Kidney (tissue), 14 donors: ENCODE data around the gene S100A8. TPM values are rescaled to one million over a fixed set of nuclear protein-coding genes. Genes with fewer than 3 reads are reported as not detected.
A peak's percentile ranks its signal among the peaks of the same experiment; 100 is the strongest.

Experiments
- DNase-seq, 5 donors: peaks; one replicate each; pipeline ENCODE4 v3.0.0-alpha.2; 2013 to 2020
- FAIRE-seq: peaks from 2 replicates; lab custom pipeline; 2012; peaks lifted over from hg19 to GRCh38; lab: Jason Lieb, UNC
- H3K27ac ChIP-seq, 2 donors: one replicate each; pipeline ENCODE4 v1.7.0; 2013; ENCODE audit warnings: low read depth in 2 of 2, low read length in 2 of 2, inconsistent platforms in 1 of 2
- H3K27me3 ChIP-seq: one replicate; pipeline ENCODE4 v1.7.1; 2013; ENCODE audit warnings: low read length, inconsistent platforms; ENCODE audit not compliant: control insufficient read depth, insufficient read depth
- H3K36me3 ChIP-seq, 3 donors: one replicate each; pipeline versions ENCODE4 v1.7.0 to v1.7.1; 2013; ENCODE audit warnings: low read length in 3 of 3, control low read depth in 1 of 3, inconsistent platforms in 1 of 3; ENCODE audit not compliant: insufficient read depth in 3 of 3, control insufficient read depth in 2 of 3
- H3K4me1 ChIP-seq, 3 donors: one replicate each; pipeline versions ENCODE4 v1.7.0 to v1.7.1; 2013; ENCODE audit warnings: low read length in 3 of 3, inconsistent platforms in 1 of 3, low read depth in 1 of 3; ENCODE audit not compliant: control insufficient read depth in 2 of 3, insufficient read depth in 2 of 3
- H3K4me3 ChIP-seq, 3 donors: one replicate each; pipeline versions ENCODE4 v1.7.0 to v1.8.1; 2013; ENCODE audit warnings: low read length in 3 of 3, control low read depth in 1 of 3, inconsistent platforms in 1 of 3
- H3K9ac ChIP-seq, 3 donors: one replicate each; pipeline versions ENCODE4 v1.7.0 to v1.7.1; 2013; ENCODE audit warnings: low read length in 3 of 3, control low read depth in 1 of 3, inconsistent platforms in 1 of 3
- H3K9me3 ChIP-seq, 3 donors: one replicate each; pipeline versions ENCODE4 v1.7.0 to v1.7.1; 2013; ENCODE audit warnings: low read length in 3 of 3, control low read depth in 1 of 3, inconsistent platforms in 1 of 3; ENCODE audit not compliant: control insufficient read depth in 2 of 3, insufficient read depth in 1 of 3
- CTCF ChIP-seq: IDR thresholded peaks from 3 replicates; pipeline ENCODE4 v1.5.1; 2012; ENCODE audit warnings: mild to moderate bottlenecking, moderate library complexity, borderline replicate concordance; ENCODE audit not compliant: insufficient read depth; ENCODE audit errors: extremely low read depth
- intact Hi-C: fragments of 100-400 bp; cut with DNase I; formaldehyde crosslinking; loops from one replicate; pipeline ENCODE4 v1.11.1; 2022
- polyA plus RNA-seq: library from polyadenylated mRNA; stranded (reverse); fragments of 350-450 nt; fragmentation: Illumina TruSeq; extraction: RNeasy Lipid Tissue Mini Kit (QIAGEN cat#74804); gene quantifications from one replicate; pipeline ENCODE4 v1.2.3, GENCODE V29; 2014; ENCODE audit warnings: low read depth, low replicate concordance; ENCODE audit not compliant: insufficient read depth
- total RNA-seq: library from RNA; stranded (reverse); fragmentation: NEBNext Ultra II Directional; extraction: Animal tissue kit (Norgen Biotek cat#: 25700); gene quantifications from one replicate; pipeline ENCODE4 v1.2.1, GENCODE V29; 2021
- donor health status: control.
- donor health status: control.
- donor health status: control.
- donor health status: control.
- donor health status: control.
- donor health status: DM: yes; HTN: yes; CAD: no.
- donor health status: Normal renal cell carcinoma (clear cell type).

The S100A8 gene
- total and polyA plus RNA-seq, 2 donors from 2014 or later, result 17.5 to 60.9 TPM

- intact Hi-C loops, result loop anchor here (10.0 kb wide), 1 partner anchor 141 kb away; no protein-coding TSS in a partner anchor
- H3K9me3 ChIP-seq, result no peaks in the 10 kb centered on the region
- no peak for FAIRE-seq
- H3K4me3 ChIP-seq, result no peak overlapping the region
- no peaks in the 10 kb centered on the region for H3K27me3 ChIP-seq
- TF ChIP-seq CTCF, result no peak
- no peak overlapping the region for H3K9ac ChIP-seq
- H3K36me3 ChIP-seq, result no peaks in the 10 kb centered on the region
- peak in 4 of 5 donors; percentile 19 to 37 (median 30) for DNase-seq
- no peaks in the 10 kb centered on the region for H3K4me1 ChIP-seq
- H3K27ac ChIP-seq, result no peak overlapping the region
Measured at GRCh38 chr1:153353226-153353947, 37.5 kb downstream of the S100A8 start.

- Histone ChIP-seq H3K27me3 (no peaks in the 10 kb centered on the region), H3K4me1 (no peaks in the 10 kb centered on the region), H3K4me3 (no peak overlapping the region), H3K9ac (no peak overlapping the region), H3K36me3 (no peaks in the 10 kb centered on the region), H3K9me3 (no peaks in the 10 kb centered on the region), H3K27ac (no peak overlapping the region)
- peak; percentile 92 for TF ChIP-seq CTCF
- peak in 4 of 5 donors; percentile 68 to 78 (median 73) for DNase-seq
- FAIRE-seq, result peak; percentile 77
- intact Hi-C loops, result loop anchor here (10.0 kb wide), 1 partner anchor 142 kb away; no protein-coding TSS in a partner anchor
Measured at GRCh38 chr1:153352523-153352922, 38.4 kb downstream of the S100A8 start.

GRCh38 chr1:153350321-153350957 is 40.4 kb downstream of the S100A8 start:
- no peaks in the 10 kb centered on the region for H3K27me3 ChIP-seq
- FAIRE-seq, result no peak
- H3K9me3 ChIP-seq, result no peaks in the 10 kb centered on the region
- intact Hi-C loops, result loop anchor here (10.0 kb wide), 1 partner anchor 144 kb away; no protein-coding TSS in a partner anchor
- no peak overlapping the region for H3K9ac ChIP-seq
- TF ChIP-seq CTCF, result no peak
- no peaks in the 10 kb centered on the region for H3K4me1 ChIP-seq
- H3K27ac ChIP-seq, result no peak overlapping the region
- H3K36me3 ChIP-seq, result no peaks in the 10 kb centered on the region
- H3K4me3 ChIP-seq, result no peak overlapping the region
- peak in 1 of 5 donors; percentile 2 for DNase-seq
